ENCODE data around the gene SYT1.
"Not testable (repeated sequence)": the region's sequence is repeated elsewhere in the genome, so short reads cannot be mapped to it uniquely, and the experiment has no call there.

Gene SYT1

DNA sequence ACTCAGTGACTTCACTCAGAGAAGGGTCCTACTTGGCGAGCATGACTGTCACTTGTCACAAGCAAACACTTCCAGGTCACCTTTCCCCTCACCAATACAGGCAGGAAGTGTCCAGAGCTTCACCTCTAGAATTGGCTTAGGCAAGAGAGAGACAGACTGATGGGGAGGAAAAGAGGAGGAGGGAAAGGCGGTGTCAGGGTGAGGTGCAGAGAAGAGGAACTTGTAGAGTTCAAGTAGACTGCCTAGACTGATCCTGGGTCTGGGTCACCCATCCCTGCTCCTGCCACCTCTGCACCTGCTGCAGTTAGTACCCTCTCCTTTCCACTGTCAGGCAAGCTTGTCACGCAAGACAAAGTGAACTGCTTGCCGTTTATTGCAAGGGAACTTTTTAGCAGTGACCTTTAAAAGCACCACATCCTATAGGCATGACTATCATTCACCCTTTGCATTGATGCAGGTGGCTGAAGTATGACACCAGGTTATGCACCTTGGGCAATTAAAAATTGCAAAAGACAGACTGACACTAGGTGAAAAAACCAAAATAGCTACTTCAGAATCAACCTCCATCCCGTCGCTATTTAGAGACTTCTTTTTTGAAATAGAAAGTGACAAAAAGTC is 292.4 kb downstream of the SYT1 start:
- no peak for DNase-seq

DNA sequence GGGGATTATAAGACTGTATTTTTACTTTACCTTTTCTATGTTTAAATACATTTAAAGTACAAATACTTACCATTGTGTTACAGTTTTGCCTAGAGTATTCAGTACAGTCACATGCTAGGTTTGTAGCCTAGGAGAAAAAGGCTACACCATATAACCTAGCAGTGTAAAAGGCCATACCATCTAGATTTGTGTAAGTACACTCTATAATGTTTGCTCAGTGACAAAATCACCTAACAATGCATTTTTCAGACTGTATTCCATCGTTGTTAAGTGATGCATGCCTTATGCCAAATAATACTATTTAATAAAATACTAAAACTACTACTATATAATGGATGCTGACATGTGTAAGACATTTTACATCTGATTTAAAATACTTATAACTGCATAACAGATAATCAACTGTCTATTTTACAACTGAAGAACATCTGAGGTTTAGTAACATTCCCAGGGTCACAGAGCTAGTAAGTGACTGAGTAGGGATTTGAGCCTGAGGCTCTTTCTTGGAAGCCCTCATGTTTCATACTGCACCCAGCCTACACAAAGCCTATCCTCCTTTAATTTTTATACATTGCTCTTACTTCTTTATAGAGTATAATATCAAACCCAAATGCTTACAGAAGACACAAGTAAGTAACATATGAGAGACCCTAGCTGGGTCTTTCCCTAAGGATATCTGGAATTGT is 296.8 kb downstream of the SYT1 start:
- DNase-seq, result no peak

DNA sequence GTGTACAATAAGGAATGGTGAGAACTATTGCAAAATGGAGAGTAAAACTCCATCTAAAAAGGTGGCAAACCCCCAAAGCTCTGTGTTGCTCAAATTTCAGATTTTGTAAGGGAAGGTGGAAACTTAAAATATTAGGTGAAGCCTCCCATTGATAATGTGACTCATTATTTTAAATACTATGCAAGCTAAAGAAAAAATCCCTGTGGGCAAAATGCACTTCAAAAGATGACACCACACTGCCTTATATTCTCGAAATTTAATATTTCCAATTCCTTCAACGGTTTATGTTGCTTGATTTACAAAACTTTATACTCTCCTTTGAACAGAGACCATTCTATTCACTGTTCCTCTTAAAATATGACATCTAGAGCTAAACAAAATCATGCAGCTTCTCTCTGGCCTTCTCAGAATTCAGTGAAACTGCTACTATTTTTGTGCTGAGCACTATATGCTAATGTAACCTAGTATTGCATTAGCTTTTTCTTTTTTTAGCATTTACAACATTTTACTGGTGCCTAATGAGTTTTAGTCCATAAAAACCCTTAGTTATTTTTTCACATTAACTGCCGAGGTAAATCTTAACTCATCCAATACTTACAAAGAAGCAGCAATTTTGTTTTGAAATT is 297.7 kb downstream of the SYT1 start:
- DNase-seq, result no peak

DNA sequence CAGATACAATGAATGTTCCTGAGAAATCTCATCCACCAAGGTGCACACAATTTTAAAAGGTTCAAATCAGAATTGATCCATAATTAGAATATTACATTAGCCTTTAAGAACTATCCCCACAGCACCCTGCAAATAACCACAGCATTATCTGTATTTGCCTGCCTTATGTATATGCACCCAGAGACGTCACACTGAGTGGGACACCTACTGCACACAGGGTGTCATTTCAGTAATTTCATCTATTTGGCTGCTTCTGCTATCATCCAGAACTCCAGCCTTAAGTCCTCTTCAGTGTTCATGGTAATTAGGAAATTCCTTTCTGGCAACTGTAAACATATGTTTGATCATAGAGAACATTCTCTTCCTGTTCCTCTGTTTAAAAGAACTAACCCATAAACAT is 298.4 kb downstream of the SYT1 start:
- no peak for DNase-seq

DNA sequence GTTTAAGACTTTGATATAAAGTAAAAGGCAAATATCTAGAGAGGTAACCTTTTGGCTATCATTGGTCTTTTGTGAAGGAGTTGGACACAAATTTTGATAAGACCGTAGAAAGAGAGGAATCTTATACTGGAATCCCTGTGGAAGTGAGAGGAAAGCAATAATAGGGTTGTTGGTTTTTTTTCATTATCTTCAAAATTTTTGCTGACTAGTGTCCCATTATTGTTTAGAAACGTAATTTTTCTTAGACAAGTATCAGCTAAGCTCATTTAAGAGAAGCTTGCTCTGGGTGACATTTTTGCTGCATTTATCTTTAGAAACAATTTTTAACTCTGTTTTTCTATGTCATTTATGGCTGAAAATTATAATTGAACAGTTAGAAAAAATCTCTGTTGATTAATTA is 300.3 kb downstream of the SYT1 start:
- DNase-seq, result no peak

DNA sequence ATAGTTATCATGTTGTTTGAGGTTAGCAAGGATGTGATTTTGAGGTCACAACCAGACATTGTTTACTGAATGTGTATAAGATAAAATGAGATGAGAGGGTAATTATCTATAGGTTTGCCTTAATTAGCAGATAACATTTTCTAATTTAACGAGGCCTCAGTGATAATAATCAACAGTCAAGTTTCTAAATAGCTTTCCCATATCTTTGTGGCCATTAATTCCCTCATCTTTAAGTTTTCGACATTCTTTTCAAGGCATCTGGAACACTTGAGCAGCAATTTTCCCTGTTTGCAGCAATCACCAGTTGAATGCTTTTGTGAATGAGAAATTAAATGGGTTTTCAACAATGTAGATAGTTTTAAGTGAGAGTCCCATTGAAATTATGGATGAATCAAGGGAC is 304.1 kb downstream of the SYT1 start:
- DNase-seq, result no peak

DNA sequence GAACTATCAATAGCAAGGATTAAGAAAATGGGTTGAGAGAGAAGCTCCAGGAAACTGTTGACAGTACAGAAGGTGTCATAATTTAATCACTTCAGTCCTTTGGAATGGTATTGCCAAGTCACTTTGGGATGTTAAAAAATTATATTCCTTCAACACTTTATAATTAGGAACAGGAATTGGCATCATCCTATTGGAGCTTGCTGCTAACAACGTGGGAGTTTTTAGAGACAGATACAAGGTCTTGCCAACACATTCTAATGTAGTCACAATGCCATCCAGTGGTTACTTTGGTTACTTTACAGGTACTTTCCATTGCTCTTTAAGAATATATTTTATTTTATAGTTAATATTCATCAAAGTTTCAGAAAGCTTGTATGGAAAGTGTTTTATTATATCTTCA is 310.1 kb downstream of the SYT1 start:
- DNase-seq, result peak; percentile 48

DNA sequence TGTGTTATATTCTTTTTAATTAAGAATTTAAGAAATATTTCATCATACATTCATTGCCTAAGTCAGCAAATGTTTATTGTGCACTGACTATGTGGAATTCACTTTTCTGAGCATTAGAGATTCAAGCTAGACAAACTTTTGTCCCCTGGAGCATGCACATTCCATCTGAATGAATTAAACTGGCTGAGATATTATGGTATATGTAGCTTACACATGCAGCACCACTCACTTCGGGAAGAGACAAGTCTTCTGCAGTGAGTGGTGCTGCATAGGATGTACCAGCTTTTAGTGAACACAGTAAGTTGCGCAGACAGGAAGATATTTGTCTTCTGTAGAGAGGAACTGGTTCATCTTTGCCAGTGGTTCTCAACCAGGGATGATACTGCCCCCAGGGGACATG is 318.4 kb downstream of the SYT1 start:
- no peak for DNase-seq

DNA sequence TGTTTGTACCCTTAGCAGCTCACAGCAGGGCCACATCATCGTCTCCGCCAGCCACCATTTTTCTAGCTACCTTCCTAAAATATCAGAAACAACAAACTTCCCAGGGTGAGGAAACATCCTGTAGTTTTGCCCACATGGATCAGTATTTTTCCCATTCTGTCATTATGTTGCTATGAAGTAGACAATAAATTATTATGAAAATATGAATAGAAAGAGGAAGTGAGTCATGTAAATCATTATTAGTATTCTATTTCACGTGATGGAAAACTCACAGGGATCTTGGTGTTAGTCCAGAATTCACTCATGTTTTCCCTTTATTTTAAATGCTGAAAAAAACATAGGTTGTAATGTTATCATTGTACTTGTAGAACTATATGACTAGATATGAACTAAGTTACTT is 319.4 kb downstream of the SYT1 start:
- peak; percentile 30 for DNase-seq

DNA sequence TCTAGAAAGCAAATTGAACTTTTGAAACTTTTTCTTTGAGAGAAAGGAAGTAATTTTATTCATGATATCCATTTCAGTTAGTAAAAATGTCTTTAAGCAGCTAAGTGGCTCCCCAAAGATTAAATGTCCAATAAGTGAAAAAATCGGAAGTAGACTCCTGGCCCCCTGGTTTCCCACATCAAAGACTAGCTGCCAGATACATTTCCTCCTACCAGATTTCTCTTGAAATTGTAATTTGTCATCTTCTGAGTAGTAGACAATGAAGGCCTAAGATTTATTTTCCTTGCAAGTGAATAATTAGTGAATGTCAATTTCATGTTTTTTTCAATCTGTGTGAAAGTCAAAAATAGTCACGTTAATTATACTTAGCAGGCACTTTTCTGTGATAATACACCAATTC is 321.9 kb downstream of the SYT1 start:
- DNase-seq, result no peak

DNA sequence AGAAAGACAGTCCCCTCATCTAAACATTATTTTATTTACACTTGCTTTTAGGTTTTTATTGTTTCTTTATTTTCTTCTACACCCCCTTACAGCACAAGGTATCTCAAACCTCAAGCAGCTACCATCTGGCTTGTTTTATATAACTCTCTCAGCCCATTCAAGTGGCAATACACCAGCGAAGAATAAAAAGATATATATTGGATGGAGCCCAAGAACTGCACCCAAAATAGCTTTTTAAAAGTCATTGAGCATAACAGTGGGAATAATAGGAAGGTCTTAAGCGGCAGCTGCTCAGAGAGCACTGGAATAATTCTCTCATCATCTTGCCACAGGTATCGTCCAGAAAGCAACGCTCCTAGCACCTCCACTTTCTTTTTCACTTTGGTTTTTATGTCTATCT is 322.5 kb downstream of the SYT1 start:
- DNase-seq, result no peak

DNA sequence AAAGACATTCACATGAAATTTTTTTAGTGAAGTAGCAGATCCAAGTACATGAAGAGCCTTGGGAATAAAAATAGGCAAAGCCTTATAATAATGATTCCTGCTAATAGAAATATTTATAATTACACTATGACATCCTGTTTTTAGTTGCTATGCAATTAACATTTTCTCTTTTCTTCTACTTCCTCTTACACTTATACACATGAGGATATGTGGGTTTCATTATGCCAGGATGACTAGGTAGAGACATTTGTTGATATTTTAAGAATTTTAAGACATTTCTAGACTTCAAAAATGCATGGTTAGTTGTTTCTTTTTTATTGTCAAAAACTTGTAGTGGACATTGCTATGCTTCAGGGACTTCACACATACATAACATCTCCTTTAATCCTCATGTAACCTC is 326.8 kb downstream of the SYT1 start:
- DNase-seq, result no peak

DNA sequence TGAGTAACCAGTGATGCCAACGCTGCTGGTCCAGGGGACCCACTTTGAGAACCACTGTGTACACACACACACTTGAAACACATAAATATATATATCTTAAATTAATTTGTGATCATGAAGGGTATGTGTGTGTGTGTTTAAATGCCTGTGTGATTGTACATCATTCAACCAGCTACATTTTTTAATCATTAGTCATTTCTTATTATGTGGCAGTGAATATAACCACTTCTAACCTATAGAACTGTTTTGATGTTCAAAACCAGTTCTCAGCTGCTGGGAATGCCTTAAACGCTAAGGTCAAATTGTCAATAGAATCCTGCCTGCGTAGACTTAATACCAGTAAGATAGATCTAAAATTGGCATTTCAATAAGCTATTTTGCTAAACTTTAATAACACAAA is 330.0 kb downstream of the SYT1 start:
- DNase-seq, result no peak

DNA sequence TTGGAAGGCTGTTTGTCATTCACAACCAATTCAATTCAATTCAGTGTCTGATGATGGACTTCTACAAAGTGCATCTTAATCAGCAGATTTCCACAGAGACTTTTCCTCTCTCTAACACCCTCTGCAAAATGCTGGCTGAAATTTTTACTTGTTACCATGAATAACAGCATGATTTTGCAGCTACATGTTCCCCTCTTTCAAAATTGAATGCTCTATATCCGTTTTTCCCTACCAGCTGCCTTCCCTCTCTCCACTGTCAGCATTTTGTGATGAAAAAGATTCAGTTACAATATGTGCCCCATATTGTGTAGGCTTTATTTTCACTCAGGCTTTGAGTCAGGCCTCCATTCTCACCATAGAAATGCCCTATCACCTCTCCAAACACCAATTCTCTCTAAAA is 334.6 kb downstream of the SYT1 start:
- no peak for DNase-seq

DNA sequence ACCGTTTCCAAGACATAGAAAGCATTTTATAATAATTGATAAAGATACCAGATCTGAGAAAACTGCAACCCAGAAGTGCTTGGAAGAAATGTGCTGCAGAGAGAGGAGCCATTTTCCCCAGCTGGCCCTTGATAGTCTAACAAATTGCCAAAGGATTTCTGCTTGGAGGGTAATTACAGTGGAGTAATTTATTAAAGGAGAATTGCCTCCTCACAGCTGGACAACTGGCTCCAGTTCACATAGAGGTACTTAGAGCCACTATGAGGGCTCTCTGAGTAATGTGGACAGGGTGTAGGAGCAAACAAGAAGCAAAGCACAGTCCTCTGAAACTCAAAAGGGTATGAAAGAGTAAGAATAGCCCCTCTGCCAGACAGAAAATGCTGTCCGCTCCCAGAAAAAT is 335.6 kb downstream of the SYT1 start:
- no peak for DNase-seq

DNA sequence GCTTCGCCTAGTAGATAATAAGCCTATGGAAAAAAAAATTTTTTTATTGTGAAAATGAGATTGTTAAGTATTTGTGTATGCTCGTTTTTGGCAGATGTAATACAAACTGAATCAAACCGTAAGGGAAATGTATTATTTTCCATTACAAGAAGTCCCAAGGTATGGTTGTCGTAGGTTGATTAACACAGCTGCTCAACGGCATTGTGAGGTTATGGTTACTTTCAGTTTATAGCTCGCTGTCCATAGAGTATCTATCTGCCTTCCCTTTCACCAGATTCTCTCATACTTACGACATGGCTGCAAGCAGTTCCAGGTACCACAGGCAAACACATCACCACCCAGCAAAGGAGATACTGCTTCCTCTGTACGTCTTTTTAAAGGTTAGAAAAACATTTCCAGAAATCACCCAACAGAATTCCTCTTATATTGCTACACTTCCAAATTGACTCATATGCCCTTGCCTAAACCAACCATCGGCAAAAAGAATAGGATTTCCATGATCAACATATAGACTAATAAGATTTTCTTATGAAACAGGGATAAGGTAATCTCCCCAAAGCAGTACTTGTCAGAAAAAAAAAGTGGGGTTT is 338.6 kb downstream of the SYT1 start:
- DNase-seq, result no peak

DNA sequence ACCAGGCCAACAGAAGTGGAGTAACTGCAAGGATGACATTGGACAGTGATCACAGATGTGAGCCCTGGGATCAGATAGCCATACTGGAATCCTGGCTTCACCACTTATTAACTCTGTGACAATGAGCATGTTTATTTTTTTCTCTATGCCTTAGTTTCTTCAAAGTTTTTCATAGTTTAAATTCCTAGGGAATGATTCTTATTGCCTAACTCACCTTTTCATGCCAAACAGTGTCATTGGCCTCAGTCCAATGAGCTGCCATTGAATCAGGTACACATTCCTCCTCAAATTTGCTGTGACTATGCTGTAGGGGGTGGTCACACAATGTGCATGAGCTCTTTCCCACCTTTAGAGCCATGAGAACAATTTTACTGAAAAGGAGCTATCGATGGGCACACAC is 342.3 kb downstream of the SYT1 start:
- DNase-seq, result no peak

DNA sequence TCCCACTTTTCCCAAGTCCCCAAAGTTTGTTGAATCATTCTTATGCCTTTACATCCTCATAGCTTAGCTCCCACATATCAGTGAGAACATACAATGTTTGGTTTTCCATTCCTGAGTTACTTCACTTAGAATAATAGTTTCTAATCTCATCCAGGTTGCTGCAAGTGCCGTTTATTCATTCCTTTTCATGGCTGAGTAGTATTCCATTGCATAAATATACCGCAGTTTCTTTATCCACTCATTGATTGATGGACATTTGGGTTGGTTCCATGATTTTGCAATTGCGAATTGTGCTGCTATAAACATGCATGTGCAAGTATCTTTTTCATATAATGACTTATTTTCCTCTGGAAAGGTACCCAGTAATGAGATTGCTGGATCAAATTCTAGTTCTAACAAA is 345.8 kb downstream of the SYT1 start:
- not testable (repeated sequence) for DNase-seq

DNA sequence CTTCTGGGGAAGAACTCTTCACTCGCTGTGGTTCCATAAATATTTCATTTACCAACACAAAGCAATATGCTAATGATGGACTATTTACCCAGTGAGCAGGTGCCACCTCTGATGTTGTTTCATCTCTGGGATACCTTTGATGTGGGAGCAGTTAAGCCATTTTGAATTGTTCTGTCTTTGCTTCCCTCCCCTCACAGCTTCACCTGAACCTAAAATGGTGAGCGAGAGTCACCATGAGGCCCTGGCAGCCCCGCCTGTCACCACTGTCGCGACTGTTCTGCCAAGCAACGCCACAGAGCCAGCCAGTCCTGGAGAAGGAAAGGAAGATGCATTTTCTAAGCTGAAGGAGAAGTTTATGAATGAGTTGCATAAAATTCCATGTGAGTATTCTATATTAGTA is 352.7 kb downstream of the SYT1 start:
- DNase-seq, result no peak

DNA sequence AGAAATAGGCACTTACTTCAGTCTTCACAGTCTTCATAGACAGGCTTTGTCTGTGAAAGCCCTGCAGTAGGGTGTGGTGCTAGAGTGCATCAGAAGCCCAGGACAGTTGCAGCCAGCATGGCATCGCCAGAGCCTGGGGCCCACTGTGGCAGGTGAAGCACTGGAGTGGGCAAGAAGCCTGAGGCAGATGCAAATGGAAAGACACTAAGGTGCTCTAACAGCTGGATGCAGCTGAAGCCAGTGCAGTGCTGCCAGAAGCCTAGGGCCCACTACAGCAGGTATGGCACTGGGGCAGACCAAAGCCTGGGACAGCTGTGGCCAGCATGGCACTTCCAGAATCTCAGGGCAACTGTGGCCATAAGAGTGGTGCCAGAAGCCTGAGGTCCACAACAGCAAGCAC is 358.6 kb downstream of the SYT1 start:
- DNase-seq, result no peak

DNA sequence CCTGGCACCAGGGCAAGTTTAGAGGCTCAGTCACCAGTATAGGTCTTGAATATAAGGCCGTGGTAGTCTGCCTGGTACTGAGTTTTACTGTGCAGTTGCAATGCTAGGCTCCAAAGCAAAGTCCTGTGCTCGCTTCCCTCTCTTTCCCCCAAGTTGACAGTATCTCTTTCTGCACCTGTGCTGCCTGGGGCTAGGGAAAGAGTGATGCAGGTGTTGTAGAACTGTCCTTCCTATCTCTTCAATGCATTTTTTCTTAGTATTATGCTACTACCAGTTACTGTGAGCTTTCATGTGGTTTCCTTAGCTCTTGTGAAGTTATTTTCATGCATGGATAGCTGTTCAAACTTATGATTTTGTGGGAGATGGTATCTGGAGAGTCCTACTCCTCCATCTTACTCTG is 359.2 kb downstream of the SYT1 start:
- no peak for DNase-seq

DNA sequence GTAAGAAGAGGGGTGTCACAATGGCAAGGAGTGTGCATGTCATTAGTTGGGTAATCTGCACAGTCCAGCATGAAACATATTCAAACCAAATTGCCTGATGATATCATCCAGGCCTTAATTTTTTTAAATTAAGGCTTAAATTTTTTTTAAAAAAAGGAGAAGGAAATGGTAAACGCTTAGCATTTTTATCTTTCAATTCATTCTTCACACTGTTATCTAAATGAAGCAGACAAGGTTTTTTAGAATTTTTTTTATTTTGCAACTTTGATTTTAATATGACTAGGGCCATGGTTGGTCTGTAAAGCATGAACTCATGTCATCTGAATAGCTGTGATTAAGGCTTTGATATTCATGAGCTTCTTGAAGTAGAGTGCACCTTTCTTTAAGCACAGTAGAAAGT is 362.5 kb downstream of the SYT1 start:
- no peak for DNase-seq

DNA sequence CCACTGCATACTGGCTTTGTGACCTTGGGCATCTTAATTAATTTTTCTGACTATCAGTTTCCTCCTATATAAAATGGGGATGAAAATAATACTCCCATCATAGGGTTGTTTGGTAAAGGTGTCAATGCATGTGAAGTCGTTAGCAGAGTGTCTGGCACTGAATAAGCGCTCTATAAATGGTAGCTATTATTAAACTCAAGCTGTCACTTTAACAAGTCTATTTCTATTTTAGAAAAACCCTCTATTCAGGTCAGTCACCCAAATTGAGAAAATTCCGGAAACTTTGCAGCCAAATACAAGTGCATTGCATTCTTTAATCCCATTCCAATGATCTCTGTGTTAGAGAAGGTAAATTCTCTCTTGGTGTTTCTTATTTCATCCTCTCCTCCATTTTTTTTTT is 363.1 kb downstream of the SYT1 start:
- DNase-seq, result no peak

DNA sequence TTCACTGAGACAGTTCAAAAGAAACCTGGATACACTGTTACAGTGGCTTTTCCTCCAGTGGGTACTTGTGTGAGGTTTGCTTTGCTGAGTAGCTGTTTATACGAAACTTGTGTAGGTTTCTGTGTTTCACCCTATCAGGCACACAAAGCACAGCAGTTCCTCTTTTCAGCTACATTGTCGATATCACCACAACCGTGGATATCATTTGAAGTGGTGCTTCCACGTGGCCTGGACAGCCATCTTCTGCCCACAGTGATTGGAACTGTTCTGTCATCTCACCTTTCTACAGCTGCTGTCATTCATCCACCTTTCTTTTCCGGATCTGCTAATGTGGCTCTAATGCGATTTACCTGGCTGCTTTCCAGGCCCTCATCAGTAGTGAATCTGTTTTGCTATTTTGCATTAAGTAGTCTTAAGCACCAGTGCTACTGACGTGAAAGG is 368.8 kb downstream of the SYT1 start:
- DNase-seq, result no peak
